Fibroblast of pulmonary artery (primary cell): ENCODE results near the gene PHF24.
A peak's percentile ranks its signal among the peaks of the same experiment; 100 is the strongest.

Experiments
- DNase-seq: peaks from one replicate; pipeline ENCODE4 v3.0.0-alpha.2; 2010; ENCODE audit warnings: low read depth
- H3K4me3 ChIP-seq: replicated peaks from 2 replicates; pipeline ENCODE4 v1.5.1; 2011; ENCODE audit warnings: low read depth, mild to moderate bottlenecking, control low read depth, low read length, moderate library complexity
- CTCF ChIP-seq: IDR thresholded peaks from 2 replicates; pipeline ENCODE4 v1.5.1; 2011; ENCODE audit warnings: mild to moderate bottlenecking, control low read depth, low read length, inconsistent platforms; ENCODE audit errors: missing control alignments

PHF24 gene

GRCh38 chr9:34956648-34957047 is 1.4 kb upstream of the PHF24 start:
- no peak for DNase-seq
- no peak overlapping the region for H3K4me3 ChIP-seq
- no peak for TF ChIP-seq CTCF

GRCh38 chr9:34958411-34958982 is 412 bp downstream of the PHF24 start:
- H3K4me3 ChIP-seq = no peak overlapping the region
- TF ChIP-seq CTCF = no peak
- DNase-seq = no peak

- H3K4me3 ChIP-seq = no peak overlapping the region
- DNase-seq = no peak
- TF ChIP-seq CTCF = no peak
These were observed 1.4 kb downstream of the PHF24 start for GRCh38 chr9:34959461-34959860.

- no peak for TF ChIP-seq CTCF
- peak; percentile 84 for DNase-seq
- no peak overlapping the region for H3K4me3 ChIP-seq
These were observed 3.7 kb downstream of the PHF24 start for GRCh38 chr9:34961574-34962490.

GRCh38 chr9:34962546-34962945 is 4.5 kb downstream of the PHF24 start:
- TF ChIP-seq CTCF = no peak
- DNase-seq = no peak
- H3K4me3 ChIP-seq = no peak overlapping the region

- H3K4me3 ChIP-seq = no peak overlapping the region
- TF ChIP-seq CTCF = no peak
- no peak for DNase-seq
These were observed 5.5 kb downstream of the PHF24 start for GRCh38 chr9:34963552-34963951.
